HepG2 (cell line): ENCODE measurements around the gene NOC2L. TPM values are rescaled to one million over a fixed set of nuclear protein-coding genes. Genes with fewer than 3 reads are reported as not detected.

ENCODE experiments used
- AGO2 ChIP-seq: fragments of 200-400 bp; formaldehyde crosslinking; optimal IDR thresholded peaks from 2 replicates; pipeline ENCODE3; 2017; ENCODE audit warnings: mild to moderate bottlenecking, low read depth, low read length, moderate library complexity
- BRD4 ChIP-seq: sonication (generic); formaldehyde crosslinking; IDR thresholded peaks from 2 replicates; pipeline ENCODE4 v1.4.0; 2020; ENCODE audit warnings: missing genetic modification reagents
- DNMT1 ChIP-seq: sonication (generic); formaldehyde crosslinking; IDR thresholded peaks from 2 replicates; pipeline ENCODE4 v1.5.1; 2020; ENCODE audit warnings: mild to moderate bottlenecking, missing genetic modification reagents
- FOXC1 ChIP-seq: sonication (generic); formaldehyde crosslinking; IDR thresholded peaks from 2 replicates; pipeline ENCODE4 v1.8.0; 2022; ENCODE audit warnings: mild to moderate bottlenecking, missing genetic modification reagents, borderline replicate concordance
- GMEB2 ChIP-seq: IDR thresholded peaks from 2 replicates; pipeline ENCODE4 v1.6.1; 2016; ENCODE audit warnings: missing biosample characterization, missing genetic modification reagents, low read depth
- HMG20B ChIP-seq: conservative IDR thresholded peaks from 2 replicates; pipeline ENCODE4 v1.6.1; 2016; ENCODE audit warnings: missing genetic modification reagents, missing compliant biosample characterization
- IRF9 ChIP-seq: sonication (generic); formaldehyde crosslinking; IDR thresholded peaks from 2 replicates; pipeline ENCODE4 v1.8.0; 2022; ENCODE audit warnings: missing genetic modification reagents, mild to moderate bottlenecking, borderline replicate concordance
- KLF6 ChIP-seq: IDR thresholded peaks from 2 replicates; pipeline ENCODE4 v1.8.0; 2016; ENCODE audit warnings: missing biosample characterization, missing genetic modification reagents
- SPEN ChIP-seq: sonication (generic); formaldehyde crosslinking; IDR thresholded peaks from 2 replicates; pipeline ENCODE4 v1.5.1; 2020; ENCODE audit warnings: low read depth, mild to moderate bottlenecking, missing genetic modification reagents
- SRSF9 ChIP-seq: fragments of 200-400 bp; formaldehyde crosslinking; IDR thresholded peaks from 2 replicates; pipeline ENCODE4 v1.6.1; 2018; ENCODE audit warnings: borderline replicate concordance, mild to moderate bottlenecking, low read depth, low read length; ENCODE audit not compliant: insufficient read depth, poor library complexity, severe bottlenecking
- XBP1 ChIP-seq: sonication (generic); formaldehyde crosslinking; IDR thresholded peaks from 2 replicates; pipeline ENCODE4 v1.5.0; 2020; ENCODE audit warnings: missing genetic modification reagents
- ZNF326 ChIP-seq: sonication (generic); formaldehyde crosslinking; IDR thresholded peaks from 2 replicates; pipeline ENCODE4 v1.4.0; 2020; ENCODE audit warnings: missing genetic modification reagents, borderline replicate concordance
- ZSCAN25 ChIP-seq: sonication (generic); formaldehyde crosslinking; IDR thresholded peaks from 2 replicates; pipeline ENCODE4 v1.8.0; 2022; ENCODE audit warnings: mild to moderate bottlenecking, missing genetic modification reagents
- polyA plus RNA-seq, 8 experiments: library from polyadenylated mRNA; depleted of rRNA in 3 of 8; stranded (reverse) in 7 of 8; unstranded in 1 of 8; fragments of >200 nt; fragmentation: Illumina TruSeq in 4 of 8; extraction: Trizol in 4 of 8; gene quantifications; 2 replicates each; pipeline versions ENCODE4 v1.2.1 to v1.2.3, GENCODE V29; 2011 to 2016; ENCODE audit warnings: low read depth in 4 of 8, missing spikeins in 1 of 8, mixed read lengths in 1 of 8; ENCODE audit not compliant: insufficient read depth in 1 of 8
- total RNA-seq, 5 experiments: library from RNA; depleted of rRNA; stranded (reverse); fragments of >200 nt; fragmentation: Illumina TruSeq; extraction: Trizol; gene quantifications; 2 replicates each; pipeline ENCODE4 v1.2.3, GENCODE V29; 2016; ENCODE audit warnings: low read depth in 1 of 5
- TF ChIP-seq, protein P1 (sequence below): sonication (generic); formaldehyde crosslinking; IDR thresholded peaks from 2 replicates; pipeline ENCODE4 v1.4.0; 2020; ENCODE audit warnings: mild to moderate bottlenecking, missing genetic modification reagents
- TF ChIP-seq, protein P2 (sequence below): sonication (generic); formaldehyde crosslinking; IDR thresholded peaks from 2 replicates; pipeline ENCODE4 v1.4.0; 2020; ENCODE audit warnings: missing genetic modification reagents, borderline replicate concordance
- TF ChIP-seq, protein P3 (sequence below): sonication (generic); formaldehyde crosslinking; IDR thresholded peaks from 2 replicates; pipeline ENCODE4 v1.4.0; 2020; ENCODE audit warnings: missing genetic modification reagents, mild to moderate bottlenecking, borderline replicate concordance
- TF ChIP-seq, protein P4 (sequence below): sonication (generic); formaldehyde crosslinking; IDR thresholded peaks from 2 replicates; pipeline ENCODE4 v1.4.0; 2020; ENCODE audit warnings: low read depth, missing genetic modification reagents
- TF ChIP-seq, protein P5 (sequence below): sonication (generic); formaldehyde crosslinking; IDR thresholded peaks from 2 replicates; pipeline ENCODE4 v1.4.0; 2020; ENCODE audit warnings: mild to moderate bottlenecking, missing genetic modification reagents

The NOC2L gene
- total and polyA plus RNA-seq, 2 of the 13 experiments (the other 11 are each of a cell fraction or from before 2014, with no cell fraction given) = 32.0 to 103 TPM

- TF ChIP-seq, protein P1, sequence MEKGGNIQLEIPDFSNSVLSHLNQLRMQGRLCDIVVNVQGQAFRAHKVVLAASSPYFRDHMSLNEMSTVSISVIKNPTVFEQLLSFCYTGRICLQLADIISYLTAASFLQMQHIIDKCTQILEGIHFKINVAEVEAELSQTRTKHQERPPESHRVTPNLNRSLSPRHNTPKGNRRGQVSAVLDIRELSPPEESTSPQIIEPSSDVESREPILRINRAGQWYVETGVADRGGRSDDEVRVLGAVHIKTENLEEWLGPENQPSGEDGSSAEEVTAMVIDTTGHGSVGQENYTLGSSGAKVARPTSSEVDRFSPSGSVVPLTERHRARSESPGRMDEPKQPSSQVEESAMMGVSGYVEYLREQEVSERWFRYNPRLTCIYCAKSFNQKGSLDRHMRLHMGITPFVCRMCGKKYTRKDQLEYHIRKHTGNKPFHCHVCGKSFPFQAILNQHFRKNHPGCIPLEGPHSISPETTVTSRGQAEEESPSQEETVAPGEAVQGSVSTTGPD = no peak
- TF ChIP-seq SRSF9 (no peak), FOXC1 (CRISPR knock-in tag) (no peak), GMEB2 (no peak), BRD4 (CRISPR knock-in tag) (no peak), IRF9 (CRISPR knock-in tag) (no peak), ZSCAN25 (CRISPR knock-in tag) (no peak), HMG20B (CRISPR knock-in tag) (no peak), XBP1 (no peak), SPEN (CRISPR knock-in tag) (no peak), ZNF326 (no peak), AGO2 (peak; percentile 84), DNMT1 (CRISPR knock-in tag) (no peak), KLF6 (CRISPR knock-in tag) (no peak)
- TF ChIP-seq, protein P2, sequence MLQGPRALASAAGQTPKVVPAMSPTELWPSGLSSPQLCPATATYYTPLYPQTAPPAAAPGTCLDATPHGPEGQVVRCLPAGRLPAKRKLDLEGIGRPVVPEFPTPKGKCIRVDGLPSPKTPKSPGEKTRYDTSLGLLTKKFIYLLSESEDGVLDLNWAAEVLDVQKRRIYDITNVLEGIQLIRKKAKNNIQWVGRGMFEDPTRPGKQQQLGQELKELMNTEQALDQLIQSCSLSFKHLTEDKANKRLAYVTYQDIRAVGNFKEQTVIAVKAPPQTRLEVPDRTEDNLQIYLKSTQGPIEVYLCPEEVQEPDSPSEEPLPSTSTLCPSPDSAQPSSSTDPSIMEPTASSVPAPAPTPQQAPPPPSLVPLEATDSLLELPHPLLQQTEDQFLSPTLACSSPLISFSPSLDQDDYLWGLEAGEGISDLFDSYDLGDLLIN (CRISPR knock-in tag) = no peak
- TF ChIP-seq, protein P3, sequence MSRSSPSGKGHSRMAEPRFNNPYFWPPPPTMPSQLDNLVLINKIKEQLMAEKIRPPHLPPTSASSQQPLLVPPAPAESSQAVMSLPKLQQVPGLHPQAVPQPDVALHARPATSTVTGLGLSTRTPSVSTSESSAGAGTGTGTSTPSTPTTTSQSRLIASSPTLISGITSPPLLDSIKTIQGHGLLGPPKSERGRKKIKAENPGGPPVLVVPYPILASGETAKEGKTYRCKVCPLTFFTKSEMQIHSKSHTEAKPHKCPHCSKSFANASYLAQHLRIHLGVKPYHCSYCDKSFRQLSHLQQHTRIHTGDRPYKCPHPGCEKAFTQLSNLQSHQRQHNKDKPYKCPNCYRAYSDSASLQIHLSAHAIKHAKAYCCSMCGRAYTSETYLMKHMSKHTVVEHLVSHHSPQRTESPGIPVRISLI (CRISPR knock-in tag) = no peak
- TF ChIP-seq, protein P4, sequence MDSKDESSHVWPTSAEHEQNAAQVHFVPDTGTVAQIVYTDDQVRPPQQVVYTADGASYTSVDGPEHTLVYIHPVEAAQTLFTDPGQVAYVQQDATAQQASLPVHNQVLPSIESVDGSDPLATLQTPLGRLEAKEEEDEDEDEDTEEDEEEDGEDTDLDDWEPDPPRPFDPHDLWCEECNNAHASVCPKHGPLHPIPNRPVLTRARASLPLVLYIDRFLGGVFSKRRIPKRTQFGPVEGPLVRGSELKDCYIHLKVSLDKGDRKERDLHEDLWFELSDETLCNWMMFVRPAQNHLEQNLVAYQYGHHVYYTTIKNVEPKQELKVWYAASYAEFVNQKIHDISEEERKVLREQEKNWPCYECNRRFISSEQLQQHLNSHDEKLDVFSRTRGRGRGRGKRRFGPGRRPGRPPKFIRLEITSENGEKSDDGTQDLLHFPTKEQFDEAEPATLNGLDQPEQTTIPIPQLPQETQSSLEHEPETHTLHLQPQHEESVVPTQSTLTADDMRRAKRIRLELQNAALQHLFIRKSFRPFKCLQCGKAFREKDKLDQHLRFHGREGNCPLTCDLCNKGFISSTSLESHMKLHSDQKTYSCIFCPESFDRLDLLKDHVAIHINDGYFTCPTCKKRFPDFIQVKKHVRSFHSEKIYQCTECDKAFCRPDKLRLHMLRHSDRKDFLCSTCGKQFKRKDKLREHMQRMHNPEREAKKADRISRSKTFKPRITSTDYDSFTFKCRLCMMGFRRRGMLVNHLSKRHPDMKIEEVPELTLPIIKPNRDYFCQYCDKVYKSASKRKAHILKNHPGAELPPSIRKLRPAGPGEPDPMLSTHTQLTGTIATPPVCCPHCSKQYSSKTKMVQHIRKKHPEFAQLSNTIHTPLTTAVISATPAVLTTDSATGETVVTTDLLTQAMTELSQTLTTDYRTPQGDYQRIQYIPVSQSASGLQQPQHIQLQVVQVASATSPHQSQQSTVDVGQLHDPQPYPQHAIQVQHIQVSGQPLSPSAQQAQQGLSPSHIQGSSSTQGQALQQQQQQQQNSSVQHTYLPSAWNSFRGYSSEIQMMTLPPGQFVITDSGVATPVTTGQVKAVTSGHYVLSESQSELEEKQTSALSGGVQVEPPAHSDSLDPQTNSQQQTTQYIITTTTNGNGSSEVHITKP (CRISPR knock-in tag) = no peak
- TF ChIP-seq, protein P5, sequence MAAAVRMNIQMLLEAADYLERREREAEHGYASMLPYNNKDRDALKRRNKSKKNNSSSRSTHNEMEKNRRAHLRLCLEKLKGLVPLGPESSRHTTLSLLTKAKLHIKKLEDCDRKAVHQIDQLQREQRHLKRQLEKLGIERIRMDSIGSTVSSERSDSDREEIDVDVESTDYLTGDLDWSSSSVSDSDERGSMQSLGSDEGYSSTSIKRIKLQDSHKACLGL (CRISPR knock-in tag) = 0 out of 2 replicates have a peak, but pooled peaks have one; percentile 11
Observed at GRCh38 chr1:1005774-1006304, 46.8 kb upstream of the NOC2L start (continued).
